OCI-LY1 (cell line): ENCODE data around the gene PAX5.

Experiments
- EZH2 ChIP-seq: fragments of 200-600 bp; sonication (generic), shearing (Covaris generic); IDR thresholded peaks from 2 replicates; pipeline ENCODE4 v1.8.0; 2017; ENCODE audit warnings: borderline replicate concordance, mixed run types, mild to moderate bottlenecking, antibody characterized with exemption, low read length, moderate library complexity, mixed read lengths
- TF ChIP-seq, protein P1 (sequence below): fragments of 200-600 bp; sonication (generic), shearing (Covaris generic); IDR thresholded peaks from 2 replicates; pipeline ENCODE4 v1.5.1; 2017; ENCODE audit warnings: mild to moderate bottlenecking, antibody characterized with exemption, low read length, moderate library complexity, mixed read lengths

DNA sequence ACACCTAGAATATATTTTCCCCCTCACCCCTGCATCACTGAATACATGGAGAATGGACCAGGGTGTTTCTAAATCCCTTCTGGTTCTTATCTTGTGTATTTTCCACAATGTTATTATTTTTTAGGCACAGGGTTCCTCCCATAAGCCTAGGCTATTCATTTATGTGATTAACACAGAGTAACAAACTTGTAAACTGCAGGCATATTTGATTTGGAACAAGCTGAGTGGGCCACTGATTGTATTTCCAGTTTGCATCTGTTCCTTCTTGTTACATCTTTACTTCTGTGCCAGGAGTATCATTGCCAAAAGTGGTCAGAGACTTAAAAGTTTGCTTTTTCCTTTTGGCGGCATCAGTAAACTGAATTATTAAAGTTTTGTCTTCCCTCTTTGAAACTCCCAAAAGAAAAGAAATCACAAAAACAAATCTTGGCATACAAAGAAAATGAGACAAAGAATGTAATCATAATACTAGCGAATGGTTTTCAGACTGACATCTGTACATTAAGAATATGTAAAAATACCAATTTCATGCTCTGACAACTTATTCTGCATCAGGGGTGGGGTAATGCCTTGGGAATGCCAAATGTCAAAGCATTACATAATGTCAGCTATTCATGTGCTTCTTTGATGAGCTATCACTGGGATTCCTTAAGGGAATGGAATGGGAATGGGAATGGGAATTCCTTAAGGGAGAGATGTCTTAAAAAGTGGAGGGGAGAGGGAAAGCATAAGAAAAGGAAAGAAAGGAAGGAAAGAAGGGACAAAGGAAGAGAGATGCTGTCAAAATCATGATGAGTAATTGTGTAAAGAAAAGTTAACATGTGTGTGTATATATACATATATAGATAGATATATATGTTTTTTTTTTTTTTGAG is 22.2 kb upstream of the PAX5 start:
- no peak for TF ChIP-seq EZH2
- TF ChIP-seq, protein P1, sequence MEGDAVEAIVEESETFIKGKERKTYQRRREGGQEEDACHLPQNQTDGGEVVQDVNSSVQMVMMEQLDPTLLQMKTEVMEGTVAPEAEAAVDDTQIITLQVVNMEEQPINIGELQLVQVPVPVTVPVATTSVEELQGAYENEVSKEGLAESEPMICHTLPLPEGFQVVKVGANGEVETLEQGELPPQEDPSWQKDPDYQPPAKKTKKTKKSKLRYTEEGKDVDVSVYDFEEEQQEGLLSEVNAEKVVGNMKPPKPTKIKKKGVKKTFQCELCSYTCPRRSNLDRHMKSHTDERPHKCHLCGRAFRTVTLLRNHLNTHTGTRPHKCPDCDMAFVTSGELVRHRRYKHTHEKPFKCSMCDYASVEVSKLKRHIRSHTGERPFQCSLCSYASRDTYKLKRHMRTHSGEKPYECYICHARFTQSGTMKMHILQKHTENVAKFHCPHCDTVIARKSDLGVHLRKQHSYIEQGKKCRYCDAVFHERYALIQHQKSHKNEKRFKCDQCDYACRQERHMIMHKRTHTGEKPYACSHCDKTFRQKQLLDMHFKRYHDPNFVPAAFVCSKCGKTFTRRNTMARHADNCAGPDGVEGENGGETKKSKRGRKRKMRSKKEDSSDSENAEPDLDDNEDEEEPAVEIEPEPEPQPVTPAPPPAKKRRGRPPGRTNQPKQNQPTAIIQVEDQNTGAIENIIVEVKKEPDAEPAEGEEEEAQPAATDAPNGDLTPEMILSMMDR: no peak
